T1000 (cell line): ENCODE results near the gene MTPN.

Source experiments
- DNase-seq: peaks from one replicate; lab custom pipeline; 2025; ENCODE audit warnings: mixed read lengths; lab: John Stamatoyannopoulos, UW

MTPN gene

DNA sequence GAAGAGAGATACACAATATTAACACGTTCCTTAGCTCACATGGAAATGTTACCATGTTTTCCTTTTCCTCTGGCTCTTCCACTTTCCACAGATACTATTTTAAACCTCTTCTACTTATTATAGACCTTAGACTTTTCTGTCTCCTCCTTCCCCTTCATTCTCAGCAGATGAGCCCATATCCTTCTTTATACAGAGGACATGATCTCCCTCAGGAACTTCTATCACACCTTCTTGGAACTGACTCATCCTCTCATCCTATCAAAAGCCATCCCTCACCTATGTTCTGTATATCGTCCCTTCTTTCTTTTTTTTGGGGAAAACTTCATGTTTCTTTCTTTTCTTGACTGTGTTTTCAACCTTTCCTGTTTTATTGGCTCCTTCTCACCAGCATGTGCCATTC lies 20.8 kb downstream of the MTPN start:
- no peak for DNase-seq

DNA sequence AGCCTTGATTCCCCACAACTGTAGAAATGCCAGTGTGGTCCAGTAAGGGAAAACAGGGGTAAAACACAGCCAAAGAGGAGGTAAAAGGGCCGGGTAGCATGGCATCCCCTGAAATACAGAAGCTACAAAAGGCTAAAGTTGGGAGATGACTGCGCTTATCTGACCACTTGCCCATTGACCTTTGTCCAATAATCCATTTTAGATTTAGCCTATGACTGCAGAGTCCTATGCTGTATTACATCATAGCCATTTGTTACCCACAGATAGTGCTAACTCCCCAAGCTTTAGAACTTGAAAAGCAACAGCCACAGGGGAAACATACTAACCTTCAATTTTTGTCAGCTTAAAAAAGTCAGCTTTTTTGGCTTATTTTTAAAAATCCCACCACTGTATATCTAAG lies 26.2 kb downstream of the MTPN start:
- no peak for DNase-seq

DNA sequence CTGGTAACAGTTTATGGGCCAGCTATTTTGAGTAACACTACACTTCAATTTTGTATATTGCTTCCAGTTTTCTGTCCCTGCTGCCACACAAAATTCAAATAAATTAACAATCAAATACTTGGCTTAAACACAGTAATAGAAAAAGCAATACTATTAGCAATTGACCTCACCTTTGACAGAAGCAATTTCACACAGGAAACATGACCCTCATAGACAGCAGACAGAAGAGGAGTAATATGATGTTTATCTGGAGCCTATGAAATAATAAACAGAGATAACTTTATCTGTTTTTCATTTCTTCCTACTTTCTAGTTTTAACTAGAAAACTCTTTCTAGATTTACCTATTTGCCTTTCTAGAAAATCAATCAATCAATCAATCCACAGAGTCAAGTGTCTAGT lies 26.7 kb downstream of the MTPN start:
- DNase-seq: no peak

DNA sequence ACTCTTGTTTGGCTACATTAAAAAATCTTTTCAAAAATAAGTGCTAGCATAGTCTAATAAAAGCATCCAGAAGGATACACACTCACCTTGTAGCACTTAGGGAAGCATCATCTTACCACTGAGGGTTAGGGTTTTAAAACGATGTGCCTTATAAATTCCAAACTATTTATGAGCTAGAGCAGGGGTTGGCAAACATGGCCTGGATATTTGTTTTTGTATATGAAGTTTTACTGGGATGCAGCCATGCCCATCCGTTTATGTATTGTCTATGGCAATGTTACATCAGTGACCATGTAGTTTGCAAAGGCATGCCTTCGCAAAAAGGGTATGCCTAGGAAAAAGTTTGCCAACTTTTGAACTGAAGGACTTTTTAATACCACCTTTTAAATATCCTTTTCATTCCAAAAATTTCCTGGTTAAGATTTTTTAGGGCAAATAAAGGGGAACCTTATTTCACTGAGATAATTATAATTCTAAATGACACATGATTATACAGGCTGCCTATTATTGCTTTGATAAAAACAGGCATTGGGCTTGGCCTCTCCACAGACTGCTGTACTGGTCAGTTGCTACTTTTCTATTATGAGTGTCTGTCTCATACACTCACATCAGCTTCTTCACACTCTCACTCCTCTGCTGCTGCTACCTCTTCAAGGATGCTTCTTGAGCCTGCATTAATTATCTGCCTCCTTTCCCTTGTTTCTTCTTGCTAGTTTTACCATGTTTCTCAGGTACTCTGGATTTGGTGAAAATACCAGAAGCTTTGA lies 30.7 kb downstream of the MTPN start:
- no peak for DNase-seq

DNA sequence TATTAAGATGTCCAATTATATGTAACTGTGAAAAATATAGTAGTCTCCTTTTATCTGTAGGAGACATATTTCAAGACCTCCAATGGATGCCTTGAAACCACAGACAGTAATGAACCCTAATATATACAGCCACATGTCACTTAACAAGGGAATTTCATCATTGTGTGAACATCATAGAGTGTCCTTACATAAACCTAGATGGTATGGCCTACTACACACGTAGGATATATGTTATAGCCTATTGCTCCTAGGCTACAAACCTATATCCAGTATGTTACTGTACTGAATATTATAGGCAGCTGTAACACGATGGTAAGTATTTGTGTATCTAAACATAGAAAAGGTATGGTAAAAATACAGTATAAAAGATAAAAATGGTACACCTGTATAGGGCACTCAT lies 32.4 kb downstream of the MTPN start:
- DNase-seq: no peak

DNA sequence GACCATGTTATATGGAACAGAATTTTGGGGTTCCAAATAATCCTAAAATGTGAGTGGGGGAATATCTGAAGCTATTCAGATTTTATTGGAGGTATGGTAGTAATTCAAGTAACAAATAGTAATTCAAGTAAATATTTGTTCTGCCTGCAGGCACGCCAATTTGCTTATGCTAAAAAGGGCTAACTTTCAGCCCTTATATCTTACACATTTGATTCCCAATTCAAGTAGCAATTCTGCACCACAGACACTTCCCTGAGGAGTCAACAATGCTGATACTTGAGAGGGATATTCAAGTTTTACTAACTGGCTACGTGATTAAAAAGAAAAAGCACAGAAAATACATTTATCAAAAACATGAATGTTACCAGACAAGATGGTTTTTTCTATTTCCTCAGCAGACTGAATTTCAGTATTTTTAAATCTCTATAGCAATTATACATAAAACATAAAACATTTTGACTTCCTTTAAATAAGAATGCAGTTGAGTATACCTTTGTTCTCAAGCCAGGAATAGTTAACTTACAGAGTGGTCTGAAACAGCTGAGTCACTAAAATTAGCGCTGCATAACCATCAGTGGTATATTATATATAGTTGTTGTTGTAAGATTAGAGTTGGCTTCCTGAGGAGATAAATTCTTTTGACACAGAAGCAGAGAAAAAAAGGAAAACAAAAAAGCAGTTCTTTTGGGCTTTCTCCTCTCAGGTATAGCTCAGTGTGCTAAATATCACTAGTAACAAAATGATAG lies 33.9 kb downstream of the MTPN start:
- no peak for DNase-seq

DNA sequence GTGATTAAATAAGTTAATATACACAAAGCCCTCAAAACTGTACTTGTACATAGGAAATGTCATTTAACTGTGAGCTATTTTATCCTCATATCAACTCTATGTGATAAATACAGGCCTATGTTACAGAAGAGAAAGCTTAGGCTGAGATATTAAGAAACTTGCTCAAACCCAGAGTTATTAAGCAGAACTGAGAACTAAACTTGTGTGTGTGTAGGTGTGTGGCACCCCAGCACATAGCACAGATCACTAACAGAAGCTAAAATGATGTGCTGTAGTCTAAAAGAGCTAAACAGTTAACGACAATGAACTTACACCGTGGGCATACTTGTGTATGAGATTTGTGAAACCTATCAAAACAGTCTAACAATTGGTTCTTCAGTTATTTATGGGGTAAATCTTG lies 34.5 kb downstream of the MTPN start:
- no peak for DNase-seq

DNA sequence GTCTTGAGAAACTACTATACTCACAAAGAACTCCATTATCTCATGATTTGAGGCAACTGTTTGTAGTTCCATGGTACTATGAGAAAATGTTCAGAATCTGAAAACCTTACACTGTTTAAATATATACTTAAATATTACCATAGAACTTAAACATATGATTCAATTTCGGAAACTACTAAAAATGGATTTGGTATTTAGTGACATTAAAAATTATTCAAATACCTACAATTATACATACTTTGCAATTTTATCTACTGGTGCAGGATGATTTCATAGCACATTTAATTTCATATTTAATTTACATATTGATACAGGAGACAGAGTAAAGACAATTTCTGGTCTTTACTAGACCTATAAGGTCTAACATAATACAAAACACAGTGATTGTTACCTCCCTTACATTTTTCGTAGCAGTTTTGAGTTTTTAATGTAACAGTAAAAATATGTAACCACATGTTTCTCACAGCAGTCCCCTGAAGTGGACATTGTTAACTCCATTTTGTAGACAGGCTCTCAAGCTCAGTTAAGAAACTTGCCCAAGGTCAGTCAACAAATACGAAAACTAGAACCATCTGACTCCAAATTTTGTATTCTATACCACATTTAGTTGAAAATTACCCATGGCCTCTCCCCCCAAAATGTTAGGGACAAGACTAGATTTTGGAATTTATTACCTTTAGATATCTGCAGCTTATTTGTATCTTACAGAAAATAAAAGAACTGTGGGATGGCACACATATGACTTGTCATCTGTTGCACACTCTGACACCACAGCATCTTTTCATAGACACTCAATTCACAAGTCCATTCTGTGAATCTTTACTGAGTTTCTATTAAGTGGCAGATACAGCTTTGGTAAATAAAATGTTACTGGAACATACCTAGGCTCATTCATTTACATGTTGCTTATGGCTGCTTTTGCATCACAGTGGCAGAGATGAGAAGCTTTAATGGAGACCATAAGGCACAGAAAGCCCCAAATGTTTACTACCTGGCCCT lies 36.8 kb downstream of the MTPN start:
- DNase-seq: no peak

DNA sequence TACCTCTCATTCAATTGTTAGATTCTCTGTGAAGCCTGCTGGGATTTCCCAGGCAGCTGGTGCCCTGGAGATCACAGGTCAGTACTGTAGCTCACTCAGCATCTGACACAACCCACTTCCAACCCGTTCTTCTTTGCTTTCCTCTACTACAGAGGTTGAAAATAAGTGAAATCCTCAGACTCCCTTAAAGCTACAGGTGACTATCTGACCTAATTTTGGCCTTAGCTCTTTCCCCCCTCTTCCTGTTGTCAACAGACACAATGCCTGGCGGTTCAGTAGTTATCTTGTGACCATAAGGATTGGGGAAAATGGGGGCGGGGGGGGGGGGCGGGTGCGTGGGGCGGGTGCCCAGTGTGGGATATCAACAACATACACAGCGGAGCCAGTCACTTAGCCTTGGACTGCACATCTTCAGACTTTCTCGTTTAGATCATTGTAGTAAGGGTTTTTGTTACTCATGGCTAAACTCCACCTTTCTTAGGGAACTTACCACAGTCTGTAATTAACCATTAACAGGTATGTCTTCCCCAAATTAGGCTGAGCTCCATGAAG lies 37.8 kb downstream of the MTPN start:
- no peak for DNase-seq

DNA sequence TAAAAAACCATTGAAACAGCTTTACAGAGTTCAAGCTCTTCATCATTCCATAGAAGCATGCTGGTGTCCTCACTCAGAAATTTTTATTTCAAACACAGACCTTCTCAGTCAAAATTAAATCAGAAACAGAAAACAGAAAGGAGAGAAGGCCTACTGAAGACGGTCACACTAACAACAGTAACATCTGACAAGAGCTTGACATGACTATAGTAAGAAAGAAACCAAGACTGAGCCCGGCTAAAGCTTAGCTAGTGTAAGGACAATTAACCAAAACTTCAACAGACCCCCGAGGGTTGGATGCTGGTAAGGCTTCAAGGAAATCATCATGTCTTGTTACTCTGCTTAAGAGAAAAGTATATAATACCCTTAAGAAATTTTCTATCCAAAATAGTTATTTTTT lies 38.6 kb downstream of the MTPN start:
- DNase-seq: no peak

DNA sequence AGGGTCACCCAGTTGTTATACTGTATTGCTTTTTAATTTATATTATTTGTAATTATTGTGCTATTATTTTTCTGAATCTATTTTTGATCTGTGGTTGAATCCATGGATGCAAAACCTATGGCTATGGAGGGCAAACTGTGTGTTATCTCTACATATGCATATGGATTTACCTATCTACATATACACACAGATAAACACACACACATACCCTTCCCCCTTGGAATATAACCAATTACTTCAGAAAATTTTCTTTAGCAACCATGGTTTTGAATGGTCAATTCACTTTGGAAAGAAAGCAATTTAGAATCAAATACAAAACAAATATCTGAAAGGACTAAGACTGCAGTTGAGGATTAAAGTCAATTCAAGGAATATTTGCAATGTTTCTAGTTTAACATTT lies 39.1 kb downstream of the MTPN start:
- no peak for DNase-seq

DNA sequence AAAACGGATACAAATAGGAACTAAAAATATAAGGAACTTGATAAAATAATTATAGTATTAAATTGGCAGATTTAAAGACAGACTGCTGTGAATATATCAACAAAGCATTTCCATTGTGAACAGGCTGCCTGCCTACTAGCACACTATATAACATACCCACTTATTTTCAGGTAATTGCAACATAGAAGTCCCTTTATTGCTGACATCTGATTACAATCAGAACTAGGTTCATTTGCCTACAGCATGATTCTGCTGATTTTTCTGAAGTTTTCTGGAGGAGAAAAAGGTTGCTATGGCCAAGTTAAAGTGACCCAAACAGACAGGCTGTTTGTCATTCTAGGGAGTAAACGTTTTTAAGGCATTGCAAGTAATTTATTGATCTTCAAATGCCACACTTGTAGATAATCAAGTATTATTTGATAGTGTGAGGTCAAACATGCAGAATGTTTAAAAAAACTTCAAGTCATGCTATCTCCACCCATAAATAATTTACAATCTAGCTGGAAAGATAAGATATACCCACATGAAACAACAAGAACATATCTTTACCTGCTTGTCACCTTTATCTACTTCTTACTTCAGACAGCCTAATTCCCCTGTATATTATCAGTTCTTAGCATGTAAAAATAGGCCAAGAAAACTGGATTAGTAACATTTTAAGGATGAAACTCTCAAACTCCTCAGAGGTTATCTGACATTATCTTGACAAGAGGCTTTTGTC lies 40.5 kb downstream of the MTPN start:
- no peak for DNase-seq

DNA sequence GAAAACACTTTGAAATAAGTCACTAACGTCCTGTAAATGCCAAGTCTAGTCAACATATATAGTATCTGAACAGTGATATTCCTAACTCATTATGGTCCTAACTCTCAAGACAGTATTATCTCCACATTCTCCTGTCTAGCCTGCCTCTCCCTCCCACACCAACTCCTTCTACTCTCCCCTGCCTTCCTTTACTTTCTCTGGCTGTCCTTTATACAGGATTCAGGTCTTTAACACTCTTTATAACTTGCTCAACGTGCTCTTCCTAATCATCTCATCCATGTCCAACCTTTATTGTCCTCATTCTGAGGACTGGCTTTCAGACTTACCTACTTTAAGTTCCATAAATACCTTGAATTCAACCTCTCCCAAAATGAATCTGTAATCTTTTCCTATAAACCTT lies 42.5 kb downstream of the MTPN start:
- DNase-seq: no peak

DNA sequence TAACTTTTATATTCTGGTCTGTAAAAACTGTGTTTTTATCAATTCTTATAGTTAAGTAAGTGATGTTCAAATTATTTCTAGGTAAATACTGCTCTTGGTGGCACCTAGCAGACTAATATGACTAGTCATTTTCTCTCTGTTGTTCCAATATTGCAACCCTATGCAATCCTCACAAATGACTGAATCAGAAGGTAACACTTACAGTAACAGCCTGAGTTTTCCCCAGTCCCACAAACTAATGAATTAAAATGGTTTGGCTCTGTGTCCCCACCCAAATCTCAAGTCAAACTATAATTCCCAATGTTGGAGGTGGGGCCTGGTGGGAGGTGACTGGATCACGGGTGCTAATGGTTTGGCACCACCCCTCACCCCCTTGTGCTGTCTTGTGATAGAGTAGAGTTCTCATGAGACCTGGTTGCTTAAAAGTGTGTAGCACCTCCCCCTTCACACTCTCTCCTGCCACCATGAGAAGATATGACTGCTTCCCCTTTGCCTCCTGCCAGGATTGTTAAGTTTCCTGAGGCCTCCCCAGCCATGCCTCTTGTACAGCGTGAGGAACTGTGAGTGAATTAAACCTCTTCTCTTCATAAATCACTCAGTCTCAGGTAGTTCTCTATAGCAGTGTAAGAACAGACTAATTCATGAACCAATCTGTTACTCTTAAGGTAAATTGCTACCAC lies 43.5 kb downstream of the MTPN start:
- DNase-seq: no peak

DNA sequence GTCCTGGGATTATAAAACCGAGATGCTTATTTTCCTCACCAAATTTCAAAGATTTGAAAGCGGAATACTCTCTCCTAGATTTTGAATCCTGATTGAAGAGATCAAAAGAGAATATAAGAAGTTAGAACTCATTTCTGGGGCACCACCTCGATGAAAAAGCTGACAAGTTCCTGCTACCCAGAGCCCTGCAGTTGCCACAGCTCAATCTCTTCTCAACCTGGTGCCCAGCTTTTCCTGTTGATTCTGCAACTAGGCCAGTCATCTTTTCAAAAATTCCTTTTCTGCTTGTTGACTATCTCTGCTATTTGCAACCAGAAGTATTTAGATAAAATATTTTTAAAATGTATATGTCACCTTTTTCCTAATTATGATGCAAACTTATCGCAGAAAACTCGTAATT lies 45.0 kb downstream of the MTPN start:
- DNase-seq: no peak

DNA sequence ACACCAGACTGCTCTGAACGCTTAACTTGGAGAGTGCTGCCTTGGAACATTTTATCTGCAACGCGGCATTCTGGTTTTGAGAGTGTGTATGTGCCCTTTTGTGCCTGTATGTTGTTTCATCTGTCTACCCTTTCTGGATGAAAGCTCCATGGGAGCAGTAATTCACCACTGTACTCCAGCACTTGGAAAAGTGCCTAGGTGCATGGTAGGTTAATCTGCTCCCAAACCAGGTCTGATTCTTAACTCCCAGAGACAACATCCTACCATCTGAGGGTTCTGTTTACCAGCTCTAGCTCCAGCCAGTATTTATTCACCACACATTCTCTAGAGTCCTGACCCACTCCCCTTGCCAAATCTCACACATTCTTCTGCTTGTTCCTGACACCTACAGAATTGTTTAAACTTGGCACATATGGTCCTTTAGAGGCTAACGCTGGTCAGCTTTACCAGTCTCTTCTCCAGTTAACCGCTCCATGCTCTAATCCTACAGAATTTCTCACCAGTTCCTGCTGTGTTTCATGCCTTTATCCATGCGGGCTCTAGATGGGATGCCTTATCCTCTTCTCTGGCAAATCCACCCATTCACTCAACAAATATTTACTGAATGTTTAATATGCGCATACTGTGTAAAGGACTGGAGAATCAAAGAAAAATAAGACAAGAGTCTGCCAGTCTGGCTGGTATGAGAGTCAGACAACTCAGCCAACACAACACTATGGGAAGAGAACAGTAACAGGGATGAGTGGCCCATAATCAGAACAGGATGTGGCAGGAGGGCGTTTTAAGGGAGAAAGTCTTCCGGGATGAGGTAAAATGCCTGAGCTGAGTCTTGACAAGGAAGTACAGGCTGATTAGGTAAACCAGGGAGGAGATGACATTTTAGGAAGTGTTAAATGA lies 46.3 kb downstream of the MTPN start:
- no peak for DNase-seq

DNA sequence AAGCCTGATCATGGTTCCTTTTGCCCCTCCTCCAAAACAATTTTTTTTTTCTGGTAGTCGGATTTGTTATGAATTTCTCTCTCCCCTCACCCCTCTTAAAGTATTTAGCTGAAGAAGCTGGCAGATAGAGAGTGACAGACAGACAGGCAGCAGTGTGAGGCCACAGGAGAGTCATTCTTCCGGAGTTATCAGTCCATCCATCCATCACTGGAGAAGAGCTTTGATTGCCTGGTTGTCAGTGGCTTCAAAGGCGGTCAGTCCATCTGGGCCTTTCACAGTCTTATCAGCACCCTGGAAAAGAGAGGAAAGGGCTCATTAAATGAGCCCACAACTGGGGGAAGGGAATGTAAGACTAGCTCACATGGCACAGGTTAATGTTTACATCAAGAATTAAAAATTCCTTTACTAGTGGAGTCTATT lies 47.4 kb downstream of the MTPN start:
- DNase-seq: no peak

DNA sequence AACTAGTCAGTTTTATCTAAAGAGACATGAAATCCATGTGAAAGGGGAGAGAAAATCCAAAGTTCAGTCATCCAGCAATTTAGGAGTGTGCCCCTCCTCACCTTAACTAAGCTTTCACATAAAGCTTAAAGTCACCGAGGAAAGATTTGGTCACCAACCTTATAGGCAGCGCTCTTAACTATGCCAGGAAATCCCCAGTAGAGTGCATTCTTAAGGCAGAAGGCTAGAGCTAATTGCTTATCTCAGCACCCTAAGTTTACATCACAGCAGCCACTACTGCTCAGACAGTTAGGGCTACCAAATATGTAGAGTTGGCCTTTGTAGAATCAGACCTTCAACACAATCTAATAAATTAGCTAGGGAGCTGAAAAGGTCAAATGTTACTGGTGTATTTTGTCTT lies 47.9 kb downstream of the MTPN start:
- no peak for DNase-seq

DNA sequence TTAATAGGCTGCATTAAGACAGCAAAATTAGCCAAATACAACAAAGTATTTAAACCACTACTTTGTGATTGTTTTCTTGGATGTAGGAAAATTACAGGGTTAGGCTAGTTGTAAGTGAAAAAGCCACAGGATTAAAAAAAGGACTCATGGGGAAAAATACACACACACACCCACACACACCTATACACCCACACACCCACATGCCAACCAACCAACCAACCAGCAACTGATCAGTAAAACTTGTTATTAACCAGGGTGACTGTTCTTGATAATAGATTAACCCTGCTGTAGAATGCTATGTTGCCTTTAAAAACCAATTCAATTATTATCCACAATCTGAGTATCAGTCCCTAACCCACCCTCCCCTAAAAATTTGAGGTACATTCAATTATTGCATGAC lies 49.0 kb downstream of the MTPN start:
- no peak for DNase-seq

DNA sequence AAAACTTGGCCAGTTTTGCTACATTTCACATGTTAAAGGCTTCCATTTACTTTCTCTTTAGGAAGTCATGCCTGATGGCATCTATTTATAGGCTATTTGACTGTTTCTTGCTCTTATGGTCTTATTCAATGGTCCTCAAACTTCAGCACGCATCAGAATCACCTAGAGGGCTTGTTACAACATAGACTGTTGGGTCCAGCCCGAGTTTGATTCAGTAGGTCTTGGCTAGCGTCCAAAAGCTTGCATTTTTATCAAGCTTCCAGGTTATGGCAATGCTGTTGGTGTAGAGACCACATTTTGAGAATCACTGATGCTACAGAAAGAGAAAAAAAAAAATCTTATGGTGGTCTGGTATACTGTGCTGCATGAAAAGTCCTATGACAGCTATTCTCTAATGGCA lies 51.9 kb downstream of the MTPN start:
- no peak for DNase-seq
